Ascending aorta (tissue), 2 donors: ENCODE results near the gene ANKRD37. TPM values are rescaled to one million over a fixed set of nuclear protein-coding genes. Genes with fewer than 3 reads are reported as not detected.

ENCODE experiments used
- DNase-seq, 2 donors: peaks; one replicate each; pipeline ENCODE4 v3.0.0-alpha.2; 2019; ENCODE audit warnings: low spot score in 2 of 2
- H3K27ac ChIP-seq, 2 donors: fragments of 200-600 bp; sonication (generic); one replicate each; pipeline ENCODE4 v1.5.1; 2016 to 2017; ENCODE audit warnings: mild to moderate bottlenecking in 1 of 2
- H3K27me3 ChIP-seq: fragments of 200-600 bp; sonication (generic); one replicate; pipeline ENCODE4 v1.5.1; 2017
- H3K36me3 ChIP-seq, 2 donors: fragments of 200-600 bp; sonication (generic); one replicate each; pipeline ENCODE4 v1.5.1; 2016
- H3K4me1 ChIP-seq, 2 donors: fragments of 200-600 bp; sonication (generic); one replicate each; pipeline ENCODE4 v1.5.1; 2016 to 2017; ENCODE audit warnings: mild to moderate bottlenecking in 1 of 2
- H3K4me3 ChIP-seq, 2 donors: fragments of 200-600 bp; sonication (generic); one replicate each; pipeline ENCODE4 v1.5.1; 2016 to 2017; ENCODE audit warnings: mild to moderate bottlenecking in 1 of 2
- H3K9me3 ChIP-seq, 2 donors: fragments of 200-600 bp; sonication (generic); one replicate each; pipeline ENCODE4 v1.5.1; 2016
- CTCF ChIP-seq, 3 experiments: fragments of 200-600 bp in 2 of 3; fragments of 450-650 bp in 1 of 3; sonication (generic) in 2 of 3; IDR thresholded peaks; one replicate each; pipeline ENCODE4 v1.5.1; 2016 to 2019; ENCODE audit warnings: antibody characterized with exemption in 3 of 3, mild to moderate bottlenecking in 1 of 3, moderate library complexity in 1 of 3
- intact Hi-C: fragments of 100-400 bp; cut with DNase I; formaldehyde crosslinking; loops from one replicate; pipeline ENCODE4 v1.15.1; 2023
- total RNA-seq: library from RNA; depleted of rRNA; stranded (reverse); fragments of >200 nt; gene quantifications from one replicate; pipeline ENCODE4 v1.1.0, GENCODE V29; 2016

Gene ANKRD37
- total RNA-seq, 1 donor from 2014 or later: 1.9 TPM

- Histone ChIP-seq H3K4me3 (no peak overlapping the region), H3K36me3 (peaks cover 8 to 30% of the 10 kb centered on the region in 2 donors), H3K27me3 (no peaks in the 10 kb centered on the region), H3K27ac (no peak overlapping the region), H3K4me1 (no peaks in the 10 kb centered on the region), H3K9me3 (no peaks in the 10 kb centered on the region)
- intact Hi-C loops: no loop called here
- TF ChIP-seq CTCF (IDR thresholded peaks at IDR 0.05): no peak
- DNase-seq: no peak
These were observed 24.9 kb upstream of the ANKRD37 start for GRCh38 chr4:185371702-185372101.

DNA sequence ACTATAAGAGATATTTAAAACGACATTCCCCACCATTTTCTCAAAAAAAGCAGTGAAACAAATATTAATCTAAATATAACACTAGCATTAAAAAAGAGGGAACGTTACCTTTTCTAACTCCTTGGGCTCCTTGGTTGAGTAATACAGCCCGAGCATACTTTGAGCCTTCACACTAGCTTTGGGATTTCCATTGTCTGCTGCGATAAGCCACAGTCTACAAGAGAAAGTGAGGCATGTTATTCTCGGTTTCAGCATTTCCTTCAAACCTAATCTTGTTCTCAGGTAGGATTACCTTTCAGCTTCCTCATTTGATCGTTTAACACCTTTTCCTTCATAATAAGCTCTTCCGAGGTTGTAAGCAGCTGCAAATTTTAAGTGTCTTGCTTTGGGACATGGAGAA is 22.6 kb upstream of the ANKRD37 start:
- TF ChIP-seq CTCF (IDR thresholded peaks at IDR 0.05): no peak
- intact Hi-C loops: no loop called here

GRCh38 chr4:185374573-185374972 is 22.1 kb upstream of the ANKRD37 start:
- DNase-seq: no peak
- intact Hi-C loops: no loop called here
- Histone ChIP-seq H3K27ac (no peak overlapping the region), H3K36me3 (peaks cover 8 to 36% of the 10 kb centered on the region in 2 donors), H3K4me1 (no peaks in the 10 kb centered on the region), H3K4me3 (no peak overlapping the region), H3K9me3 (no peaks in the 10 kb centered on the region), H3K27me3 (no peaks in the 10 kb centered on the region)
- TF ChIP-seq CTCF (IDR thresholded peaks at IDR 0.05): no peak

More for the DNA sequence above, 22.6 kb upstream of the ANKRD37 start:
- Histone ChIP-seq H3K27me3 (no peaks in the 10 kb centered on the region), H3K9me3 (no peaks in the 10 kb centered on the region), H3K4me3 (no peak overlapping the region), H3K27ac (no peak overlapping the region), H3K4me1 (no peaks in the 10 kb centered on the region), H3K36me3 (peaks cover 8 to 36% of the 10 kb centered on the region in 2 donors)
- no peak for DNase-seq

- no peak for DNase-seq
- TF ChIP-seq CTCF (IDR thresholded peaks at IDR 0.05): no peak
- no peak overlapping the region for H3K27ac ChIP-seq
- no peaks in the 10 kb centered on the region for H3K27me3 ChIP-seq
- intact Hi-C loops: no loop called here
- H3K9me3 ChIP-seq: no peaks in the 10 kb centered on the region
- H3K4me1 ChIP-seq: no peaks in the 10 kb centered on the region
- H3K4me3 ChIP-seq: no peak overlapping the region
- peaks cover 6 to 7% of the 10 kb centered on the region in 2 donors for H3K36me3 ChIP-seq
These were observed 18.4 kb upstream of the ANKRD37 start for GRCh38 chr4:185378264-185378663.

DNA sequence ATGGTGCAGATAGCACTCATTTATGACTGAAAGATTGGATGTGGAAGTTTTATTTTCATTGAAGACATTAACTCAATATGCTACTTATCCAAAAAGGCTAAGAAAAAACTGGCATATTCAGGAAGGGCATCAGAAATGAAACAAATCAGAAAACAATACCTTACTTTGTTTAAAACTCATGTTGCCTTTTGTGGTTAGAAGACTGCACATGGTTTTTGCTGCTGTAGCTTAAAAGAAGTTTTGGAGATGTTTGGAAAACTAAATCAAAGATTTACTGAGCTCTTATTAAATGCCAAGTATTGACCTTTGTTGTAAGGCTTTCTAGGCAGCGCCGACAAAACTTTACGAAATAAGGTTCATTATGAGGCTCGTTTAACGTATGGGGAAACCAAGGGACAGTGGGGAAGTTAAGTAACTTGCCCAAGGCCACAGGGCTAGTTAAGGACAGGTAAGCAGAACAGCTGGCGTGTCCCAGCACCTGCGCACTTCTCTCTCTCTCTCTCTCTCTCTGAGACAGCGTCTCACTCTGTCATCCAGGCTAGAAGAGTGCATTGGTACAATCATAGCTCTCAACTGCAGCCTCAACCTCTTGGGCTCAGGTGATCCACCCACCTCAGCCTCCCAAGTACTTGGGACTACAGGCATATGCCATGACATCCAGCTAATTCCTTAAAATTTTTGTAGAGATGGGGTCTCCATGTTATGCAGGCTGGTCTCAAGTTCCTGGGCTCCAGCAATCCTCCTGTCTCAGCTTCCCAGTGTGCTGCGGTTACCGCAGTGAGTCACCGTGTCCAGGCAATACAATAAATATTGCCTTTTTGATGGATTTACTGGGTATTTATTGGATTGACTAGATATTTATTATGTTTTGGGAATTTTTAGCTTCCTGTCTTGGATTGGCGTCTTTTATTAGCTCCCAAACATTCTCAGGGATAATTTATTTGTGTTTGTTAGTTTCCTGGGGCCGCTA is 17.0 kb upstream of the ANKRD37 start:
- intact Hi-C loops: no loop called here
- TF ChIP-seq CTCF (IDR thresholded peaks at IDR 0.05): no peak
- H3K9me3 ChIP-seq: no peaks in the 10 kb centered on the region
- no peak overlapping the region for H3K27ac ChIP-seq
- peaks cover 2 to 6% of the 10 kb centered on the region in 2 donors for H3K36me3 ChIP-seq
- DNase-seq: no peak
- H3K27me3 ChIP-seq: no peaks in the 10 kb centered on the region
- H3K4me3 ChIP-seq: no peak overlapping the region
- no peaks in the 10 kb centered on the region for H3K4me1 ChIP-seq
